Measurements from ENCODE around the gene EFCC1.

The EFCC1 gene

DNA sequence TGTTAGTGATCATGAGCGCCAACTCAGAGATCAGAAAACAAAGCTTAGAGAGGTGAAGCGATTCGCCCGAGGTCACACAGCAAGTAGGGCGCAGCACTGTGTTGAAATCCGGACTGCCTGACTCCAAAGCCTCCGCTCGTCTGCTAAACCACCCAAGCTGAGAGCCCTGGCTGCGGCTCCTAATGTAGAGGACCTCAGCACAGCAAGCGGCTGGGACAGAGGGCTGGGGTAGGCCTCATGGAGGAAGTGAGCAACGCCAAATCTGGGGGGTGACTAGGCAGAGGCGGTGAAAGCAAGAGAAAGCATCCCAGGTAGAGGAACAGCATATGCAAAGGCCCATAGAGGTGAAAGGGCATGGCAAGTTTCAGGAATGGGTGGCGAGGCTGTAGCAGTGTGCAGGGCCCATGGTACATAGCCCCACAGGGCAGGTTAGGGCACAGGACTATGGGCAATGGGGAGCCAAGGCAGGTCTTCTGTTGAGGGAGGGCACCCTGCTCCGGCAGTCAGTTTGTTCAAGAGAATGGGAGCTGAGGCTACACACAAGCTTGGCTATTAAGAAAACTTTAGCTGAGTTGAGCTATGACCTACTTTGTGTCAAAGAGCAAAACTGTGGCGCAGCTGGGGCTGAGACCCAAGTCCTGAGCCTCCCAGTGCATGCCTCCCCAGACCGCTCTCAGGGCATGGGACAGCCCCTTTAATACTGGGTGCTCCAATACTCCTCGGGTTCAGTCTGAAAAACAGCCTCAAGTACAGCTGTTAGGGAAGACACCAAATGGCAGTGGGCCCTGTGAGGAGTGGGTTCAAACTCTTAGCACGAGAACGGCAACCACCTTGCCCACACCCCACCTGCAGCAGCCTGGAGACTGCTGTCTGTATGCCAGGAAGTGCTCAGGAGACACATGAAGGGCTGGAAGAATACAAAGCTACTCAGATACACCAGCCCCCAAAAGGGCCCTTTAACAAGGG lies 6.2 kb upstream of the EFCC1 start:
- no peak overlapping the region for H3K4me3 ChIP-seq (ENCODE audit: low read length)
- DNase-seq (ENCODE audit: low read depth) = no peak
- no peak for TF ChIP-seq CTCF (conservative IDR thresholded peaks at IDR 0.05; ENCODE audit: low read depth, low read length)

DNA sequence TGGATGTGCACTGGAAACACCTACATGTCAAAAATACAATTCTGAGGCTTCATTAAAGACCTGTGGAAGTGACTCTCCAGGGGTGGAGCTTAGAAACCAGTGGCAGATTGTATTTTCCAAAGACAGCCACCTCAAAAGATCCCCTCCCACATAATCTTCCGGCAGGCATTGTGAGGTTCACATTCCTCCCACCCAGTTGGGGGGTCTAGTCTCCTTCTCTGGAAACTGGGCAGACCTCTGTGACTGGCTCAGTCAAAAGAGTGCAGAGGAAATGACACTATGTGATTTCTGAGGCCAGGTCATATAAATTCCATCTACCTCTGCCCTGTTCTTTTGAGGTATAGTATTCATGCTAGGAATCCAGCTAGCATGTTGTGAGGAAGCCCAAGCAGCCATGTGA lies 5.4 kb upstream of the EFCC1 start:
- TF ChIP-seq CTCF (conservative IDR thresholded peaks at IDR 0.05; ENCODE audit: low read depth, low read length) = no peak
- no peak for DNase-seq (ENCODE audit: low read depth)
- no peak overlapping the region for H3K4me3 ChIP-seq (ENCODE audit: low read length)

DNA sequence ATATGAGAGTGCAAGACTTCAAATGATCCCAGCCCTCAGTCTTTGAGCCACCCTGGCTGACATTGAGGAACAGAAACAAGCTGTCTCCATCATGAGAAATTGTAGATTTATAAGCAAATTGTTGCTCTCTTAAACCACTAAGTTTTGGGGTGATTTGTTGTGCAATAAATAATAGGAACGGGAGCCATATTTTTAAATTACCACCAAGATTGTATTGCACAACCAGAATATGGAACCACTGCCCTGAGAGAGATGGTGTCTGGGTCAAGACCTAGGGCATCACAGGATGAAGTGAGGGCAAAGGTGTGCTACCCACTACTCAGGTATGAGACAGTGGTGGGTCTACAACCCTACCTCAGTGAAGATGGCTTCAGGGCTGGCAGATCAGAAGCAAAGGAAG lies 4.9 kb upstream of the EFCC1 start:
- TF ChIP-seq CTCF (conservative IDR thresholded peaks at IDR 0.05; ENCODE audit: low read depth, low read length) = no peak
- no peak overlapping the region for H3K4me3 ChIP-seq (ENCODE audit: low read length)
- DNase-seq (ENCODE audit: low read depth) = no peak

- no peak for DNase-seq (ENCODE audit: low read depth)
- no peak overlapping the region for H3K4me3 ChIP-seq (ENCODE audit: low read length)
- no peak for TF ChIP-seq CTCF (conservative IDR thresholded peaks at IDR 0.05; ENCODE audit: low read depth, low read length)
These were observed 4.4 kb upstream of the EFCC1 start for GRCh38 chr3:128996726-128997125.

- no peak for DNase-seq (ENCODE audit: low read depth)
- TF ChIP-seq CTCF (conservative IDR thresholded peaks at IDR 0.05; ENCODE audit: low read depth, low read length) = no peak
- no peak overlapping the region for H3K4me3 ChIP-seq (ENCODE audit: low read length)
These were observed 3.5 kb upstream of the EFCC1 start for GRCh38 chr3:128997486-128998133.

DNA sequence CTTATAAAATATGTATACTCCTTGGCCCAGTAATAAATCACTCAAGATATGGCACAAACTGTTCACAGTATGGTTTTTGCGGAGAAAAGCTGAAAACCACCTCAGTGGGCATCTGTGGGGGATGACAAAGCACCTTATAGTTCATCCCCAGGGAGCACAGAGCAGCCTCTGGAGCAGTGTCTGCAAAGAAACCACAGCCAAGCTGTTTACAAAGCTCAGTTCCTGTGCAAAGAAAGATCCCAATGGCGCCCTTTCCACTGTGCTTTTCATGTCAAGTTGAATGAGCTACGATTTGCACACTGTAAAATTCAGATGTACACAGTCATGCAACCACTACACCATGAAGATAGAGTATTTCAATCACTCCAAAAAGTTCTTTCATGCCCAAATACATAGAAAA lies 2.5 kb upstream of the EFCC1 start:
- no peak for TF ChIP-seq CTCF (conservative IDR thresholded peaks at IDR 0.05; ENCODE audit: low read depth, low read length)
- no peak for DNase-seq (ENCODE audit: low read depth)
- H3K4me3 ChIP-seq (ENCODE audit: low read length) = no peak overlapping the region
